OCI-LY7 (cell line): Measurements from ENCODE around the gene EPB41L1. TPM values are rescaled to one million over a fixed set of nuclear protein-coding genes. Genes with fewer than 3 reads are reported as not detected.

Experiments used
- BruUV-seq: library from RNA; stranded (reverse); fragments of 400-500 nt; replicated peaks from 2 replicates; lab custom pipeline; 2021; lab: Mats Ljungman, UMichigan
- CTCF ChIA-PET: fragments of 300-600 bp; sonication (Branson Sonifier 250); formaldehyde crosslinking; loops from one replicate; lab custom pipeline; 2022; ENCODE audit warnings: antibody characterized with exemption; ENCODE audit not compliant: unreplicated experiment; lab: Charles Lee
- POLR2A ChIA-PET: fragments of 300-600 bp; sonication (Branson Sonifier 250); formaldehyde crosslinking; loops from one replicate; lab custom pipeline; 2022; ENCODE audit warnings: antibody characterized with exemption; lab: Charles Lee
- DNase-seq: peaks from one replicate; pipeline ENCODE4 v3.0.0-alpha.2; 2015; ENCODE audit warnings: low spot score
- H2AFZ ChIP-seq: fragments of 200-600 bp; sonication (generic), shearing (Covaris generic); 2 replicates; pipeline ENCODE4 v1.6.1; 2014; ENCODE audit warnings: mild to moderate bottlenecking, antibody characterized with exemption, low read length, moderate library complexity
- H3K27ac ChIP-seq: fragments of 200-600 bp; sonication (generic); 2 replicates; pipeline ENCODE4 v1.5.1; 2014; ENCODE audit warnings: mixed run types, low read depth, mild to moderate bottlenecking, moderate library complexity, low read length, inconsistent platforms; ENCODE audit not compliant: poor library complexity, severe bottlenecking
- H3K36me3 ChIP-seq: fragments of 200-600 bp; sonication (generic); 2 replicates; pipeline ENCODE4 v1.6.1; 2014; ENCODE audit warnings: mild to moderate bottlenecking, antibody characterized with exemption, low read length, moderate library complexity, mixed read lengths; ENCODE audit not compliant: insufficient read depth
- H3K4me1 ChIP-seq: fragments of 200-600 bp; sonication (generic); 2 replicates; pipeline ENCODE4 v1.5.1; 2014; ENCODE audit warnings: mild to moderate bottlenecking, low read length; ENCODE audit not compliant: insufficient read depth, poor library complexity, severe bottlenecking
- H3K4me2 ChIP-seq: fragments of 200-600 bp; sonication (generic); 2 replicates; pipeline ENCODE4 v1.6.1; 2014; ENCODE audit warnings: mild to moderate bottlenecking, low read length
- H3K4me3 ChIP-seq: fragments of 200-600 bp; sonication (generic); 2 replicates; pipeline ENCODE4 v1.5.1; 2014; ENCODE audit warnings: mild to moderate bottlenecking, low read depth, low read length; ENCODE audit not compliant: poor library complexity, severe bottlenecking
- H3K79me2 ChIP-seq: fragments of 200-600 bp; sonication (generic); 2 replicates; pipeline ENCODE4 v1.6.1; 2016; ENCODE audit warnings: low read depth, mild to moderate bottlenecking, low read length, moderate library complexity, mixed read lengths; ENCODE audit not compliant: insufficient read depth
- H3K9me2 ChIP-seq: fragments of 200-600 bp; sonication (generic); 2 replicates; pipeline ENCODE4 v1.6.1; 2016; ENCODE audit warnings: mild to moderate bottlenecking, low read length, mixed read lengths; ENCODE audit not compliant: insufficient read depth
- H3K9me3 ChIP-seq: fragments of 200-600 bp; sonication (generic); 2 replicates; pipeline ENCODE4 v1.6.1; 2014; ENCODE audit warnings: mild to moderate bottlenecking, mixed run types, low read length, mixed read lengths
- H4K20me1 ChIP-seq: fragments of 200-600 bp; sonication (generic); 2 replicates; pipeline ENCODE4 v1.6.1; 2014; ENCODE audit warnings: mild to moderate bottlenecking, antibody characterized with exemption, low read length, moderate library complexity, mixed read lengths; ENCODE audit not compliant: insufficient read depth
- CTCF ChIP-seq: fragments of 200-600 bp; sonication (generic); conservative IDR thresholded peaks from 2 replicates; pipeline ENCODE4 v1.5.1; 2014; ENCODE audit warnings: mild to moderate bottlenecking, antibody characterized with exemption, low read length, moderate library complexity, mixed read lengths
- EZH2phosphoT487 ChIP-seq: fragments of 200-600 bp; sonication (generic); IDR thresholded peaks from 2 replicates; pipeline ENCODE4 v1.6.1; 2018; ENCODE audit warnings: low read depth, borderline replicate concordance, mild to moderate bottlenecking, mixed run types, antibody characterized with exemption, low read length, moderate library complexity, mixed read lengths
- intact Hi-C: fragments of 100-400 bp; cut with micrococcal nuclease; formaldehyde crosslinking; loops from one replicate; pipeline ENCODE4 v1.10.0; 2022; ENCODE audit not compliant: unreplicated experiment
- total RNA-seq, 2 experiments: library from RNA; depleted of rRNA in 1 of 2; stranded (reverse); fragments of >200 nt in 1 of 2; shearing (Covaris generic) in 1 of 2; gene quantifications; 2 replicates each; pipeline ENCODE4 v1.2.3, GENCODE V29; 2014 to 2022

The EPB41L1 gene
- total RNA-seq, 2 experiments from 2014 or later = 0.54 to 1.6 TPM

- no peak for DNase-seq
- H4K20me1 ChIP-seq = no peaks in the 10 kb centered on the region
- no peak for TF ChIP-seq EZH2phosphoT487
- TF ChIP-seq CTCF = no peak
- no peaks in the 10 kb centered on the region for H3K79me2 ChIP-seq
- no peaks in the 10 kb centered on the region for H3K4me1 ChIP-seq
- ChIA-PET POLR2A (interaction anchor here (0.6 to 1.1 kb wide), 2 partner anchors 45 to 216 kb away, joined by 3 read pairs; no protein-coding TSS in a partner anchor), CTCF (no interaction called here)
- H3K9me2 ChIP-seq = no peaks in the 10 kb centered on the region
- H2AFZ ChIP-seq = no peak overlapping the region
- intact Hi-C loops = no loop called here
- no peak overlapping the region for H3K4me3 ChIP-seq
- BruUV-seq = no TSS peak
- H3K4me2 ChIP-seq = no peak overlapping the region
- H3K9me3 ChIP-seq = no peaks in the 10 kb centered on the region
- no peaks in the 10 kb centered on the region for H3K36me3 ChIP-seq
- H3K27ac ChIP-seq = no peak overlapping the region
Measured at GRCh38 chr20:36279362-36279761, 124.8 kb downstream of the EPB41L1 start.

- ChIA-PET POLR2A (no interaction called here), CTCF (no interaction called here)
- Histone ChIP-seq H3K4me1 (no peaks in the 10 kb centered on the region), H3K9me2 (no peaks in the 10 kb centered on the region), H3K36me3 (no peaks in the 10 kb centered on the region), H2AFZ (no peak overlapping the region), H3K79me2 (no peaks in the 10 kb centered on the region), H3K9me3 (no peaks in the 10 kb centered on the region), H3K4me2 (no peak overlapping the region), H3K4me3 (no peak overlapping the region), H4K20me1 (no peaks in the 10 kb centered on the region), H3K27ac (no peak overlapping the region)
- DNase-seq = no peak
- intact Hi-C loops = no loop called here
- no peak for TF ChIP-seq EZH2phosphoT487
- TF ChIP-seq CTCF = no peak
- no TSS peak for BruUV-seq
Measured at GRCh38 chr20:36279776-36280175, 125.2 kb downstream of the EPB41L1 start.

GRCh38 chr20:36281785-36282380 is 127.3 kb downstream of the EPB41L1 start:
- TF ChIP-seq EZH2phosphoT487 = no peak
- no peak for TF ChIP-seq CTCF
- POLR2A ChIA-PET = no interaction called here
- Histone ChIP-seq H3K36me3 (no peaks in the 10 kb centered on the region), H2AFZ (no peak overlapping the region), H3K4me3 (no peak overlapping the region), H3K79me2 (no peaks in the 10 kb centered on the region), H4K20me1 (no peaks in the 10 kb centered on the region), H3K9me3 (no peaks in the 10 kb centered on the region), H3K4me2 (no peak overlapping the region), H3K27ac (no peak overlapping the region), H3K9me2 (no peaks in the 10 kb centered on the region), H3K4me1 (no peaks in the 10 kb centered on the region)
- CTCF ChIA-PET = no interaction called here
- intact Hi-C loops = no loop called here
- DNase-seq = no peak
- BruUV-seq = no TSS peak
